Muscle layer of colon (tissue), 2 donors: ENCODE data around the gene SOD3.

ENCODE experiments used
- H3K27ac ChIP-seq: one replicate; pipeline ENCODE4 v1.7.0; 2013; ENCODE audit warnings: low read depth, mild to moderate bottlenecking, low read length, moderate library complexity
- H3K27me3 ChIP-seq, 2 donors: one replicate each; pipeline ENCODE4 v1.7.0; 2013; ENCODE audit warnings: low read length in 2 of 2, mild to moderate bottlenecking in 2 of 2; ENCODE audit not compliant: insufficient read depth in 2 of 2, control insufficient read depth in 1 of 2
- H3K36me3 ChIP-seq: one replicate; pipeline ENCODE4 v1.7.0; 2013; ENCODE audit warnings: mild to moderate bottlenecking, low read length; ENCODE audit not compliant: insufficient read depth
- H3K4me1 ChIP-seq: one replicate; pipeline ENCODE4 v1.7.0; 2013; ENCODE audit warnings: mild to moderate bottlenecking, low read length; ENCODE audit not compliant: insufficient read depth
- H3K4me3 ChIP-seq, 2 donors: one replicate each; pipeline ENCODE4 v1.7.0; 2013; ENCODE audit warnings: low read length in 2 of 2, low read depth in 1 of 2, mild to moderate bottlenecking in 1 of 2, moderate library complexity in 1 of 2
- H3K9ac ChIP-seq: one replicate; pipeline ENCODE4 v1.7.0; 2013; ENCODE audit warnings: low read length
- H3K9me3 ChIP-seq: one replicate; pipeline ENCODE4 v1.7.0; 2013; ENCODE audit warnings: mild to moderate bottlenecking, low read length
- donor health status: abdominal sarcoma.
- donor health status: Adenocarcinoma of cecum.

Gene SOD3

GRCh38 chr4:24806206-24806990, 11.0 kb downstream of the SOD3 start:
- no peak overlapping the region for H3K9ac ChIP-seq
- H3K36me3 ChIP-seq = no peaks in the 10 kb centered on the region
- no peaks in the 10 kb centered on the region for H3K27me3 ChIP-seq
- no peaks in the 10 kb centered on the region for H3K9me3 ChIP-seq
- no peak overlapping the region for H3K27ac ChIP-seq
- H3K4me3 ChIP-seq = no peak overlapping the region
- peaks cover 6% of the 10 kb centered on the region for H3K4me1 ChIP-seq

GRCh38 chr4:24807611-24808010, 12.2 kb downstream of the SOD3 start:
- H3K27me3 ChIP-seq = no peaks in the 10 kb centered on the region
- H3K9ac ChIP-seq = no peak overlapping the region
- no peaks in the 10 kb centered on the region for H3K36me3 ChIP-seq
- H3K4me3 ChIP-seq = no peak overlapping the region
- H3K27ac ChIP-seq = no peak overlapping the region
- H3K9me3 ChIP-seq = no peaks in the 10 kb centered on the region
- peaks cover 5% of the 10 kb centered on the region for H3K4me1 ChIP-seq

- Histone ChIP-seq H3K4me3 (no peak overlapping the region), H3K27me3 (no peaks in the 10 kb centered on the region), H3K36me3 (no peaks in the 10 kb centered on the region), H3K27ac (no peak overlapping the region), H3K9ac (no peak overlapping the region), H3K9me3 (no peaks in the 10 kb centered on the region), H3K4me1 (peaks cover 5% of the 10 kb centered on the region)
Observed at GRCh38 chr4:24808261-24808660, 12.9 kb downstream of the SOD3 start.

- H3K36me3 ChIP-seq = no peaks in the 10 kb centered on the region
- no peak overlapping the region for H3K27ac ChIP-seq
- no peaks in the 10 kb centered on the region for H3K9me3 ChIP-seq
- H3K27me3 ChIP-seq = no peaks in the 10 kb centered on the region
- peaks cover 5% of the 10 kb centered on the region for H3K4me1 ChIP-seq
- no peak overlapping the region for H3K9ac ChIP-seq
- no peak overlapping the region for H3K4me3 ChIP-seq
Observed at GRCh38 chr4:24808955-24809354, 13.6 kb downstream of the SOD3 start.

- no peak overlapping the region for H3K27ac ChIP-seq
- H3K4me1 ChIP-seq = peaks cover 5% of the 10 kb centered on the region
- no peaks in the 10 kb centered on the region for H3K36me3 ChIP-seq
- no peaks in the 10 kb centered on the region for H3K9me3 ChIP-seq
- no peak overlapping the region for H3K4me3 ChIP-seq
- no peaks in the 10 kb centered on the region for H3K27me3 ChIP-seq
- no peak overlapping the region for H3K9ac ChIP-seq
Observed at GRCh38 chr4:24809376-24809775, 14.0 kb downstream of the SOD3 start.

GRCh38 chr4:24809815-24810405, 14.5 kb downstream of the SOD3 start:
- H3K36me3 ChIP-seq = no peaks in the 10 kb centered on the region
- H3K27me3 ChIP-seq = no peaks in the 10 kb centered on the region
- H3K4me3 ChIP-seq = no peak overlapping the region
- H3K4me1 ChIP-seq = peaks cover 1% of the 10 kb centered on the region
- no peak overlapping the region for H3K27ac ChIP-seq
- no peaks in the 10 kb centered on the region for H3K9me3 ChIP-seq
- no peak overlapping the region for H3K9ac ChIP-seq

GRCh38 chr4:24810871-24811631, 15.7 kb downstream of the SOD3 start:
- Histone ChIP-seq H3K9ac (no peak overlapping the region), H3K4me1 (no peaks in the 10 kb centered on the region), H3K4me3 (no peak overlapping the region), H3K27ac (no peak overlapping the region), H3K27me3 (no peaks in the 10 kb centered on the region), H3K36me3 (no peaks in the 10 kb centered on the region), H3K9me3 (no peaks in the 10 kb centered on the region)

GRCh38 chr4:24813732-24814131, 18.4 kb downstream of the SOD3 start:
- H3K9ac ChIP-seq = no peak overlapping the region
- no peak overlapping the region for H3K27ac ChIP-seq
- no peak overlapping the region for H3K4me3 ChIP-seq
- peaks cover 19% of the 10 kb centered on the region for H3K36me3 ChIP-seq
- no peaks in the 10 kb centered on the region for H3K9me3 ChIP-seq
- H3K27me3 ChIP-seq = no peaks in the 10 kb centered on the region
- H3K4me1 ChIP-seq = no peaks in the 10 kb centered on the region

GRCh38 chr4:24816797-24817196, 21.4 kb downstream of the SOD3 start:
- no peak overlapping the region for H3K9ac ChIP-seq

GRCh38 chr4:24820541-24820940, 25.2 kb downstream of the SOD3 start:
- H3K9me3 ChIP-seq = no peaks in the 10 kb centered on the region
- H3K27me3 ChIP-seq = no peaks in the 10 kb centered on the region
- H3K27ac ChIP-seq = no peak overlapping the region
- H3K4me3 ChIP-seq = no peak overlapping the region
- no peak overlapping the region for H3K9ac ChIP-seq
- H3K4me1 ChIP-seq = peaks cover 5% of the 10 kb centered on the region
- peaks cover 33% of the 10 kb centered on the region for H3K36me3 ChIP-seq

More at GRCh38 chr4:24816797-24817196, 21.4 kb downstream of the SOD3 start:
- Histone ChIP-seq H3K27me3 (no peaks in the 10 kb centered on the region), H3K9me3 (no peaks in the 10 kb centered on the region), H3K27ac (no peak overlapping the region), H3K4me3 (no peak overlapping the region), H3K4me1 (no peaks in the 10 kb centered on the region), H3K36me3 (peaks cover 33% of the 10 kb centered on the region)

GRCh38 chr4:24824720-24825119, 29.3 kb downstream of the SOD3 start:
- Histone ChIP-seq H3K27ac (no peak overlapping the region), H3K4me3 (no peak overlapping the region), H3K36me3 (peaks cover 20% of the 10 kb centered on the region), H3K9me3 (no peaks in the 10 kb centered on the region), H3K4me1 (peaks cover 5% of the 10 kb centered on the region), H3K27me3 (no peaks in the 10 kb centered on the region), H3K9ac (no peak overlapping the region)
